Sigmoid colon (tissue), 4 donors: ENCODE results near the gene EXOC6.

ENCODE experiments used
- EP300 ChIP-seq, 4 donors: sonication (generic); formaldehyde crosslinking; IDR thresholded peaks; one replicate each; pipeline ENCODE4 v1.6.1; 2017; ENCODE audit warnings: antibody characterized with exemption in 4 of 4
- POLR2A ChIP-seq, 2 donors: fragments of 450-650 bp; IDR thresholded peaks; one replicate each; pipeline ENCODE4 v1.6.1; 2016; ENCODE audit warnings: antibody characterized with exemption in 2 of 2, mild to moderate bottlenecking in 2 of 2, moderate library complexity in 2 of 2
- POLR2AphosphoS5 ChIP-seq, 4 donors: sonication (generic); formaldehyde crosslinking; IDR thresholded peaks; one replicate each; pipeline ENCODE4 v1.6.1; 2017; ENCODE audit warnings: antibody characterized with exemption in 4 of 4
- TF ChIP-seq, protein P1 (sequence below), 4 experiments: fragments of 450-650 bp in 3 of 4; fragments of 200-600 bp in 1 of 4; IDR thresholded peaks; one replicate each; pipeline ENCODE4 v1.5.1; 2016 to 2019; ENCODE audit warnings: antibody characterized with exemption in 4 of 4, mild to moderate bottlenecking in 3 of 4, moderate library complexity in 2 of 4

DNA sequence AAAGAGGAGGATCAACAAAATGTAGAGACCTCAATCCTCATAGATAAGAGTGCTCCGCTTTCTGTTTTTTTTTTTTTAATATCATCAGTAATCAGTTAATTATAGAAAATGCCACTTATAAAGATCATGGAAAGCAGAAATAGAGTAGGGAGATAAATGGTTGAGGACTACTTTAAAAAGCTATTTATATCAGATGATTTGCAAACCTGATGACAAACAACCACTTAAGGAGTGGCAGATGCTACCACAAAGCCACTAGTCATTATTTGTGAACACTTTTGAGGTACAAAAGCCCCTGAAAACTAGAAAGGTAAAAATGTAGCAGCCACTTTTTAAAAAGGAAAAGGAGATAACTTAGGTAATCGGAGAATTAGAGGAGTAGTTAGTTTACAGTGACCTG lies 113.3 kb downstream of the EXOC6 start:
- TF ChIP-seq, protein P1, sequence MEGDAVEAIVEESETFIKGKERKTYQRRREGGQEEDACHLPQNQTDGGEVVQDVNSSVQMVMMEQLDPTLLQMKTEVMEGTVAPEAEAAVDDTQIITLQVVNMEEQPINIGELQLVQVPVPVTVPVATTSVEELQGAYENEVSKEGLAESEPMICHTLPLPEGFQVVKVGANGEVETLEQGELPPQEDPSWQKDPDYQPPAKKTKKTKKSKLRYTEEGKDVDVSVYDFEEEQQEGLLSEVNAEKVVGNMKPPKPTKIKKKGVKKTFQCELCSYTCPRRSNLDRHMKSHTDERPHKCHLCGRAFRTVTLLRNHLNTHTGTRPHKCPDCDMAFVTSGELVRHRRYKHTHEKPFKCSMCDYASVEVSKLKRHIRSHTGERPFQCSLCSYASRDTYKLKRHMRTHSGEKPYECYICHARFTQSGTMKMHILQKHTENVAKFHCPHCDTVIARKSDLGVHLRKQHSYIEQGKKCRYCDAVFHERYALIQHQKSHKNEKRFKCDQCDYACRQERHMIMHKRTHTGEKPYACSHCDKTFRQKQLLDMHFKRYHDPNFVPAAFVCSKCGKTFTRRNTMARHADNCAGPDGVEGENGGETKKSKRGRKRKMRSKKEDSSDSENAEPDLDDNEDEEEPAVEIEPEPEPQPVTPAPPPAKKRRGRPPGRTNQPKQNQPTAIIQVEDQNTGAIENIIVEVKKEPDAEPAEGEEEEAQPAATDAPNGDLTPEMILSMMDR (IDR thresholded peaks at IDR 0.05) = no peak
- TF ChIP-seq EP300 (IDR thresholded peaks at IDR 0.05) = no peak
- TF ChIP-seq POLR2AphosphoS5 (IDR thresholded peaks at IDR 0.05) = no peak
- TF ChIP-seq POLR2A (IDR thresholded peaks at IDR 0.05) = no peak
